Measurements from ENCODE around the gene MYO1E.

GRCh38 chr15:59344311-59344710 lies 28.4 kb downstream of the MYO1E start:
- TF ChIP-seq, protein P1, sequence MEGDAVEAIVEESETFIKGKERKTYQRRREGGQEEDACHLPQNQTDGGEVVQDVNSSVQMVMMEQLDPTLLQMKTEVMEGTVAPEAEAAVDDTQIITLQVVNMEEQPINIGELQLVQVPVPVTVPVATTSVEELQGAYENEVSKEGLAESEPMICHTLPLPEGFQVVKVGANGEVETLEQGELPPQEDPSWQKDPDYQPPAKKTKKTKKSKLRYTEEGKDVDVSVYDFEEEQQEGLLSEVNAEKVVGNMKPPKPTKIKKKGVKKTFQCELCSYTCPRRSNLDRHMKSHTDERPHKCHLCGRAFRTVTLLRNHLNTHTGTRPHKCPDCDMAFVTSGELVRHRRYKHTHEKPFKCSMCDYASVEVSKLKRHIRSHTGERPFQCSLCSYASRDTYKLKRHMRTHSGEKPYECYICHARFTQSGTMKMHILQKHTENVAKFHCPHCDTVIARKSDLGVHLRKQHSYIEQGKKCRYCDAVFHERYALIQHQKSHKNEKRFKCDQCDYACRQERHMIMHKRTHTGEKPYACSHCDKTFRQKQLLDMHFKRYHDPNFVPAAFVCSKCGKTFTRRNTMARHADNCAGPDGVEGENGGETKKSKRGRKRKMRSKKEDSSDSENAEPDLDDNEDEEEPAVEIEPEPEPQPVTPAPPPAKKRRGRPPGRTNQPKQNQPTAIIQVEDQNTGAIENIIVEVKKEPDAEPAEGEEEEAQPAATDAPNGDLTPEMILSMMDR (IDR thresholded peaks at IDR 0.05; ENCODE audit: low read depth, low read length, poor library complexity, severe bottlenecking) = no peak
- TF ChIP-seq EZH2phosphoT487 (IDR thresholded peaks at IDR 0.05; ENCODE audit: borderline replicate concordance, low read length) = no peak
